ENCODE measurements around the gene CDKL2.

- TF ChIP-seq CTCF (conservative IDR thresholded peaks at IDR 0.05 in 1 of 2, IDR thresholded peaks at IDR 0.05 in 1 of 2; ENCODE audit: low read depth in 1 of 2, low read length in 2 of 2) (no peak), EZH2 (IDR thresholded peaks at IDR 0.05; ENCODE audit: low read length, missing control alignments) (no peak)
Measured at GRCh38 chr4:75565481-75565880, 64.8 kb downstream of the CDKL2 start.
